T-helper 2 cell treated with Interferon-gamma antibody and Interleukin-4, amounts not matched to agents 5 μg/mL and 100 μg/mL, for 36 hours (primary cell): Measurements from ENCODE around the gene CLDN1.
A peak's percentile ranks its signal among the peaks of the same experiment; 100 is the strongest.

Source experiments
- DNase-seq: peaks from one replicate; pipeline ENCODE4 v3.0.0; 2021; ENCODE audit warnings: low spot score
- H3K27ac Mint-ChIP-seq: one replicate; pipeline ENCODE4 v1.8.0; 2021; ENCODE audit warnings: mild to moderate bottlenecking, mixed read lengths
- H3K27me3 Mint-ChIP-seq: one replicate; pipeline ENCODE4 v1.8.0; 2021; ENCODE audit warnings: low read depth, mixed read lengths
- H3K36me3 Mint-ChIP-seq: one replicate; pipeline ENCODE4 v1.8.0; 2021; ENCODE audit warnings: low read depth, mixed read lengths
- H3K4me1 Mint-ChIP-seq: one replicate; pipeline ENCODE4 v1.8.0; 2021; ENCODE audit warnings: low read depth, mixed read lengths
- H3K4me3 Mint-ChIP-seq: one replicate; pipeline ENCODE4 v1.8.0; 2022; ENCODE audit warnings: mild to moderate bottlenecking, moderate library complexity, mixed read lengths
- H3K9me3 Mint-ChIP-seq: one replicate; pipeline ENCODE4 v1.8.0; 2021; ENCODE audit warnings: mixed read lengths

CLDN1 gene

DNA sequence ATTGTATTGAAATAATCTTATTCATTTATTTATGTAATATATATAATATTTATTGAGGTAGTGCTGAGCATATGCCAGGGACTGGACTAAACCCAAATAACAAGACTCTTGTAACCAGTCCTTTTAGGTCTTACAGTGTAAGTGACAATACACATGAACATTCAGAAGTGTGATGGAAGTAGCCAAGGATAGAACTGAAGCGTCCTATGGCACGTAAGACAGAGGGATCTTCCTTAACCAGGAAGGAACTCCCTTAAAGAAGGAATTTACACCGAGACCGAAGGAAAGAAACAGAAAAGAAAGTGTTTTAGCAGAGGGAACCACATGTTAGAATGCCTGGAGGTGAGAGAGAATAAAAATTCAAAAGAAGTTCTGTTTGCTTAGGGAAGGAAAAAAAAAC lies 23.6 kb upstream of the CLDN1 start:
- DNase-seq: no peak
- Mint-ChIP-seq H3K4me1 (no peaks in the 10 kb centered on the region), H3K9me3 (no peaks in the 10 kb centered on the region), H3K36me3 (no peaks in the 10 kb centered on the region), H3K4me3 (no peak overlapping the region), H3K27ac (no peak overlapping the region), H3K27me3 (peaks cover 14% of the 10 kb centered on the region)

DNA sequence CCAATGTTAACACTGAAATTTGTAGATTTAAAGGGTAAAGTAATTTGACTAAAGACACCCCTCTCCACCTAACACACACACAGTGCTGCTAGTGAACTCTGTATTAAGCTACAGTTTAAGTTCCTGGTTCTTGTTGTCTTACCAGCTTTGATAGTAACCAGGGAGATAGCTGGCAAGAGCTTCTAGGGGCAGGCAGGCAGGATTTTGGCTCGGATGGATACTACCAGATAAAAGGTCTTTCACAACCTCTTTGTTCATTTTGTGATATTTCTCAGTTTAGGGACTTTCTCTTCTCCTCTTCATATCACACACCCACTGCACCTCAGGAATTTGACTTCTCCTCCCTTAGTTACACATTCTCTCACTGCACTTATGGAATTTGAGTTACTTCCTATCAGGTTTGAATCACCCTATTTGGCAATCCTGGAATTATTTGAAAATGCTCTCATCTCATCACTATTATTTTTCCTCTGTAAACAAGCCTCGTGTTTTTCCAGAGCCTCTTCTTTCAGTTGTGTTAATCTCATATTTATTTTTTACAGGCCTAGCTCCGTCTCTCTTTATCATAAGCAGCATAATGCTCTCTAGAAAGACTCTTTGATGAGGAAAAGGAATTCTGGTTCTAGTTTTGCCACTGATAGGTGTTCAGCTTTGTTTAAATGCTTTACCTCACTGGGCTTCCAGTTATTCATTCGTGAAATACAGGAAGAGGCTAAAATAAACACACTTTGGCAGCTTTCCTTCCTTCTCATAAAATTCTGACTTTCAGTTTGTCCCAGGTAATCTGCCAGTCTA lies 23.0 kb upstream of the CLDN1 start:
- Mint-ChIP-seq H3K4me3 (no peak overlapping the region), H3K27ac (no peak overlapping the region), H3K27me3 (peaks cover 14% of the 10 kb centered on the region), H3K4me1 (no peaks in the 10 kb centered on the region), H3K36me3 (no peaks in the 10 kb centered on the region), H3K9me3 (no peaks in the 10 kb centered on the region)
- no peak for DNase-seq

DNA sequence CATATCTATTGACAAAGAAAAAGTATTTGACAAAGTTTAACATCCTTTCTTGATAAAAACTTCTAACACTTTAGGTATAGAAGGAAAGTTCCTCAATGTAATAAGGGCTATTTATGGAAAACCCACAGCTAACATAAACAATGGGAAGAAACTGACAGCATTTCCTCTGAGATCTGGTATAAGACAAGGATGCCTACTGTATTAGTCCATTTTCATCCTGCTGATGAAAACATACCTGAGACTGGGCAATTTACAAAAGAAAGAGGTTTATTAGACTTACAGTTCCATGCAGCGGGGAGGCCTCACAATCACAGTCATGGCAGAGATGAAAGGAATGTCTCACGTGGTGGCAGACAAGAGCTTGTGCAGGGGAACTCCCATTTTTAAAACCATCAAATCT lies 17.8 kb upstream of the CLDN1 start:
- Mint-ChIP-seq H3K27ac (no peak overlapping the region), H3K4me1 (peaks cover 4% of the 10 kb centered on the region), H3K4me3 (no peak overlapping the region), H3K9me3 (no peaks in the 10 kb centered on the region), H3K36me3 (no peaks in the 10 kb centered on the region), H3K27me3 (peaks cover 9% of the 10 kb centered on the region)
- DNase-seq: no peak

DNA sequence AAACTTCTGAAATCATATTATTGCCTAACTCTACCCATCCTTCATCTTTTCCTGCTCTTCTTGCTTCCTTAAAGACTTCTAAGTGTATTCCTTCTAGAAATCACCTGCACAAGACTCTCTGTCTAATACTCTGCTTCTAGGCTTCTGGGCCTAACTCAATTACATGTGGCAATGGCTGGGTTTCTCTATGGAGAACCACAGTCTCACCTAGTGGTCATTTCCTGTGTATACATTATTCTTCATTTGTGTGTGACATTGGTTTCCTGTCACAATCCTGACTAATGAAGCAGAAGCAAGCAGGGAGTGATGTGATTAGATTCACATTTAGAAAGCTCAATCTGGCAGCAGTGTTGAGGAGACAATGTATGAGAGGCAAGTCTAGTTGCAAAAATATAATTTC lies 16.9 kb upstream of the CLDN1 start:
- Mint-ChIP-seq H3K27ac (no peak overlapping the region), H3K27me3 (peaks cover 5% of the 10 kb centered on the region), H3K36me3 (no peaks in the 10 kb centered on the region), H3K9me3 (no peaks in the 10 kb centered on the region), H3K4me3 (no peak overlapping the region), H3K4me1 (peaks cover 4% of the 10 kb centered on the region)
- no peak for DNase-seq

DNA sequence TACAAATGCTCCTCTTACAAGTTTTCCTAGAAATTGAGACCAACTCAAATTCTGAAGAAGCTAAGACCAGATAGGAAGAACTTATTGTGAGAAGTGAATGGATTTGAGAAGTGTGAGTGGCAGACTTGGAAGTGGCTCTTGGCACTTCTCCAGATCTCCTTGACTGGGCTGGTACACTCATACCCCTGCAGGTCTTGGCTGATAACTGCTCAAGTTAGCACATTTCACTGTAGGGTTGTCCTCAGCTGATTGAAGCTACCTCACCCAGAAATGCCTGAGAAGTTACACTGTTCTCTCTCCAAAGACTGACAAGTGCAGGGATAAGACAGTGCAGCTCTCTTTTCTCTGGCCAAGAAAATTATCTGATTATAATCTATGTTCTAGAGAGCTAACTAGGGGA lies 16.5 kb upstream of the CLDN1 start:
- no peaks in the 10 kb centered on the region for H3K9me3 Mint-ChIP-seq
- no peak overlapping the region for H3K27ac Mint-ChIP-seq
- no peak for DNase-seq
- H3K4me1 Mint-ChIP-seq: peaks cover 4% of the 10 kb centered on the region
- H3K36me3 Mint-ChIP-seq: no peaks in the 10 kb centered on the region
- no peak overlapping the region for H3K4me3 Mint-ChIP-seq
- H3K27me3 Mint-ChIP-seq: peaks cover 5% of the 10 kb centered on the region

DNA sequence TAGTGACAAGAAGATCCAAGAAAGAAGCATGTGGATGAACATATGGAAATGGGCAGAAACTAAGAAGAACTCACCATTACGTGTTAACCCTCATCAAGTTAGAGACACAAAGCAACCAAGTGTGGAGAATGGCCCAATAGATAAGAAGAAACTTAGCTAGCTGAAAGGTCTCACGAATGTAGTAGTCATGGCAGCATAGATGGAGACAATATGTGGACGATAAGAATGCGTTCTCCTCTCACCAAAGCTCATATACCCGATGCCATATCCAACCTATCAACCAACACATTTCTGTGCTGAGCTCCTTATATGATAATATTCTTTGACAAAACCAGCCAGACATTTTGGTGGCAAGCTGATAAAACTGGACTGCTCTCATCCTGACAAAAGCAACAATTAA lies 15.1 kb upstream of the CLDN1 start:
- no peak for DNase-seq
- Mint-ChIP-seq H3K4me1 (peaks cover 4% of the 10 kb centered on the region), H3K27me3 (peaks cover under 1% of the 10 kb centered on the region), H3K4me3 (no peak overlapping the region), H3K36me3 (no peaks in the 10 kb centered on the region), H3K9me3 (no peaks in the 10 kb centered on the region), H3K27ac (no peak overlapping the region)

DNA sequence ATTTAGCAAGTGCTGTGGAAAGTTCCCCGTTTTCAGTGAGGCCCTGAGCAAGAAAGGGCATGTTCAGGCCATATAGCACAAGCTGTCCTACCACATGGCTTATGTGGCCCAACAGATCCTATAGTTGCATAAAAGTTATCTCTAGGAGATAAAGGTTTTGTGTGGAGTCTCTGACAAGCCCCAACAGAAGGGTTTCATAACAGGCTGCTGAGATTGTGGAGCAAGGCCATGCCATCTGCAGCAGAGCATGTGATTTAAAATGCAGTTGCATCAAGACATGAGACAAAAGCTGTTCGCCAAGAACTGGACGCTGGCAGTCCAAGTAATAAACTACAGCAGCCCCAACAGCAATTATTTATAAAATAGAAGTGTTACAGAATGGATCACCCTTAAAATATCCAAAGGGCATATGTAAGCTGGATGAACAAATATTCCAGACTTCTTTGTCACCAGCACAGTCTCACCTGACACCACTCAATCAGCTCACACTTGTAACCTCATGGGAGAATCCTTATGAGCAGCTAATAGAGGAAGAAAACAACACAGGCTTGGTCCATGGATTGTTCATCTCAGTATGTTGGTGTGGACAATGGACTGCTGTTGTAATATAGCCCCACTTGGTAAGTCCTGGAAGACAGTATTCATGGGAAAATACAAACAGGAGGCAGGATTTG lies 14.4 kb upstream of the CLDN1 start:
- Mint-ChIP-seq H3K4me3 (no peak overlapping the region), H3K9me3 (no peaks in the 10 kb centered on the region), H3K36me3 (no peaks in the 10 kb centered on the region), H3K27me3 (no peaks in the 10 kb centered on the region), H3K27ac (no peak overlapping the region), H3K4me1 (peaks cover 4% of the 10 kb centered on the region)
- no peak for DNase-seq

DNA sequence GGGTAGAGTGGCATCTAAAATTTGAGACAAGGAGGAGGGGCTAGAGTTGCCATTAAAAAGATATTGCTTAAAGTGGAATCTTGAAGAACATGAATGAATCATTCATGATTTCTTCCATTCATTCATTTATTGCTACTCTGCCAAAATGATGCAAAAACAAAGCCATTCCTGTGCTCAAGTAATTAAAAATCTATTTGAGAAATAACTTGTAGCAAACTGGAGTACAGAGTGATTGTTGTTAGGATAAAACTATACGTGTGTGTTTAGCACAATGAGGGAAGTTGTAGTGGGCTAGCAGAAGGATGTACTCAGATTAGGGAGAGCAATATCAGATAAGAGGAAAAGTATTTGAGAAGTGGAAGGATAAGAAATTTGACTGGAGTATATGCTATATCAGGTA lies 11.7 kb upstream of the CLDN1 start:
- Mint-ChIP-seq H3K27me3 (peaks cover 2% of the 10 kb centered on the region), H3K4me1 (no peaks in the 10 kb centered on the region), H3K9me3 (no peaks in the 10 kb centered on the region), H3K27ac (no peak overlapping the region), H3K4me3 (no peak overlapping the region), H3K36me3 (no peaks in the 10 kb centered on the region)
- no peak for DNase-seq

DNA sequence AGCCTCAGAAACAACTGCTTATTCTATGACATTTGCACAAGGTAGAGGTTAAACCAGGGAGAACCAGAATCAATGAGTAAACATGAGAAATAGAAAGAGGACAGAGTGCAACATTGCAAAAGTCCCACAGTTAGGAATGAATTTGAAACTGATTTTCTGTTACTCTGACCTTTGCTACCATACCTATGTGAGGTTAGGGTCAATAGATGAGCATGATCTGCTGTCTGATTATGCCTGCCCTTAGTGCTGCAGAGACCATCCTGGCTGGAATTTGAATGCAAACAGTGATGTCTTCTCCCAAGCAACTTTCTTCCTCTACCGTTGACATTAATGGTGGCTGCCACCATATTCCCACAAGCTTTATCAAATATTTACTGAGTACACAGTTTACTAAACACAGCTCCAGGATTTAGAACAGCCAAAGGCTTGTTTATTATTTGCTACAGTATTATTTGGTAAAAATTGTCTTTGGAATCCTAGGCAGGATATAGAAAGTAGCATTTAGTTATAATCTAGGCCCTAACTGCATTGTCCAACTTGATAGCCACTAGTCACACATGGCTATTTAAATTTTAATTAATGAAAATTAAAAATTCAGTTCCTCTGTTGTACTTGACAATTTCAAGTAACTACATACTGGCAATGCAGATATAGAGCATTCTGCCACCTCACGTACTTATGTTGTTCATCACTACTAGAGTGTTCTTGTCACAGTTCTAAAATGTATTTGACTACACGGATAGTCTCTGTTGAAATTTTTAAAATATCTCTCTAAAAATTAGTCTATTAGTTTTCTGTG lies 8.9 kb upstream of the CLDN1 start:
- no peaks in the 10 kb centered on the region for H3K4me1 Mint-ChIP-seq
- no peak overlapping the region for H3K27ac Mint-ChIP-seq
- DNase-seq: no peak
- H3K27me3 Mint-ChIP-seq: peaks cover 7% of the 10 kb centered on the region
- no peaks in the 10 kb centered on the region for H3K36me3 Mint-ChIP-seq
- no peak overlapping the region for H3K4me3 Mint-ChIP-seq
- no peaks in the 10 kb centered on the region for H3K9me3 Mint-ChIP-seq

DNA sequence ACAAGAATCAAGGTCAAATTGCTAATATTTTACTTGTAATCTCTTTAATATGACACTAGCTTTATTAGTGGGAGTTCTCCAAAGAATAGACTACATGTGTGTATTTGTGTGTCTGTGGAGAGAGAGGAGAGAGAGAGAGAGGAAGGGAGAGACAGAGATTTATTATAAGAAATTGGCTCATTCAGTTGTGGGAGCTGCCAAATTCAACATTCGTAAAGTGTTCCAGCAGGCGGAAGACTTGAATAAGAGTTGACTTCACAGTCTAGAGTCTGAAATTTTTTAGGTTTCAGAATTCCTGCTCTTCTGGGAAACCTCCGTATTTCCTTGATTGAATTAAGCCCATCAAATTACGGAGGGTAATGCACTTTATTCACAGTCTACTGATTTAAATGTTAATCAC lies 4.7 kb upstream of the CLDN1 start:
- Mint-ChIP-seq H3K27me3 (peaks cover 14% of the 10 kb centered on the region), H3K4me1 (peaks cover 10% of the 10 kb centered on the region), H3K9me3 (no peaks in the 10 kb centered on the region), H3K4me3 (no peak overlapping the region), H3K36me3 (no peaks in the 10 kb centered on the region), H3K27ac (no peak overlapping the region)
- no peak for DNase-seq

DNA sequence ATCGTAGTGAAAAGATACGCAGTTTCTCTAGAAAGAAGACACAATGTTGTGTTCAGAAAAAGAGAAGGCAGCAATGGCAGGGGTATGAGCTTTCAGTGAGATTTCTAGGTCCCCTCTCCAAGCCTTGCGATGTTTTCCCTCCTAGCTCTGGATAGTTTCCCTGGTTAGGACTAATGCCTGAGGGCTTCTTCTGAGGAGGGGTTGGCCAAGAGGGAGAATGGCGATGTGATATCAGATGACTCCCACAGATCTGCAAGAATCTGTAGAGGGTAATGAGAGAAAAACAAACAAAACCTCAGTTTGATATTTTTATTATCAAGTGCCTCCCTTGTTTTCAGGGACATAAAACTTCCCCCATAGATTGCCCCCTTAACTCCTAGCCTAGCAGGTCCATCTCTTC lies 4.1 kb upstream of the CLDN1 start:
- no peak overlapping the region for H3K4me3 Mint-ChIP-seq
- H3K36me3 Mint-ChIP-seq: no peaks in the 10 kb centered on the region
- H3K27me3 Mint-ChIP-seq: peaks cover 20% of the 10 kb centered on the region
- DNase-seq: no peak
- H3K9me3 Mint-ChIP-seq: no peaks in the 10 kb centered on the region
- H3K4me1 Mint-ChIP-seq: peaks cover 14% of the 10 kb centered on the region
- H3K27ac Mint-ChIP-seq: no peak overlapping the region

DNA sequence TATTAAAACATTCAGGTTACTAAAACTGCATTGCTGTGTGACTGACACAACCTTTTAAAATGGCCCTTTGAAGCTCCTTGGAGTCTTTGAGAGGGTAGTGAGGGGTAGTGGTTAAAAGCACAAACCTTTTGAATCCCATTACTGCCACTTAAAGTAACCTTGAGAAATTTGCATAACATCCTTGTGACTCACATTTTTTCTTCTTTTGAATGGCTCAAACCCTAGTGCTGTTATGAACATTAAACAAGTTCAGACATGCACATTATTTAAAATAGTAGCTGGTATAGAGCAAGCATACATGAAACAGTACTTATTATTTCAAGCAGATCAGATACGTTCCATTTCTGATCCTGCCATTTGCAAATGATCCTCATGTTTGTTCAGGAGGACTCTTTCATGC lies 3.7 kb upstream of the CLDN1 start:
- peaks cover 20% of the 10 kb centered on the region for H3K27me3 Mint-ChIP-seq
- H3K4me1 Mint-ChIP-seq: peaks cover 17% of the 10 kb centered on the region
- H3K36me3 Mint-ChIP-seq: no peaks in the 10 kb centered on the region
- no peak overlapping the region for H3K27ac Mint-ChIP-seq
- no peak for DNase-seq
- H3K4me3 Mint-ChIP-seq: no peak overlapping the region
- no peaks in the 10 kb centered on the region for H3K9me3 Mint-ChIP-seq

DNA sequence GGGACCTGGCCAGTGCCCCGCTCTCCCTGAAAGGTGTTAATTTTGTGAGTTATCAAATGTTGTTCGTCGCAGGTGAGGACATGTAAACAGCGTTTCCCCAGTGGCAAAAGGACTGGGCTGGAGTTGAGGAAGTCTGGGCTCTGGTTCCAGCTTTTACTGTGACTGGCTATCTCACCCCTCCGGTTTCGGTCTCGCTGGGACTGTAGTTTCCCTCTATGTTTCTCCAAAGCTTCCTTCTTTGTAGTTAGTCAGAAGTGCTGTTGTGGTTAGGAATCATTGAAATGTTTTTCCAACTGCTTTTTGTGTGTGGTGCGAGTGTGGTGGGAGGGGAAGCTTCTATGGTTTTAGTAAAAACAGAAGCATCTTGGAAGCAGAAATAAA lies 990 bp upstream of the CLDN1 start:
- H3K9me3 Mint-ChIP-seq: no peaks in the 10 kb centered on the region
- H3K4me3 Mint-ChIP-seq: peak overlapping the region; percentile 62
- H3K27me3 Mint-ChIP-seq: peaks cover 16% of the 10 kb centered on the region
- H3K4me1 Mint-ChIP-seq: peaks cover 29% of the 10 kb centered on the region
- no peaks in the 10 kb centered on the region for H3K36me3 Mint-ChIP-seq
- DNase-seq: no peak
- H3K27ac Mint-ChIP-seq: no peak overlapping the region

DNA sequence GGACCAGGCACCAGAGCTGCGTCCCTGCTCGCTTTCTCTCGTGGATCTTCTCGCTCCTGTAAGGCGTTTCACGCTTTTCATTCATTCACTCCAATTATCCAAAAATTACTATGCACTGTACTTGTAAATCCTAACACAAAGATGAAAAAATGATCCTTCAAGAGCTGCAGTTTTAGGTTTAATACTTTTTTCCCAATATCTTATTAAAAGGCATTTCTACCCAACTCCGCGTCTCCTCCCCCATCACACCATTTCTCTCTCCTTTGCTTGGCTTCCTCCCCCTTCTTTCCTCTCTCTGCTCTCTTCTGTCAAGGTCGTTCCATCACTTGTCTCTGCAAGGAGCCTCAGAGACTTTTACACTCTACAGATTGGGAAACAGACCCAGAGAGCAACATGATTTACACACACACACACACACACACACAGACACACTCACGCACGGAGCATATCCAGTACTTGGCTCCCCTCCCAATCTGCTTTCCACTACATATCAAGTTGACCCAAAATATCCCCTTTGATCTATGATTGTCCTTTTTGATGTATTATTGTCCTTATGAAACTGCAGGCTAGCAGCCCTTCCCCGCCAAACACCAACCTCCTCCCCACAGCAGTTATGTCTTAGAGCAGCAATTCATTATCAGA lies 479 bp upstream of the CLDN1 start:
- no peaks in the 10 kb centered on the region for H3K9me3 Mint-ChIP-seq
- peak overlapping the region; percentile 62 for H3K4me3 Mint-ChIP-seq
- H3K36me3 Mint-ChIP-seq: no peaks in the 10 kb centered on the region
- H3K27ac Mint-ChIP-seq: peak overlapping the region; percentile 23
- peaks cover 29% of the 10 kb centered on the region for H3K4me1 Mint-ChIP-seq
- H3K27me3 Mint-ChIP-seq: peaks cover 16% of the 10 kb centered on the region
- DNase-seq: no peak
